Keratinocyte (primary cell): ENCODE measurements around the gene SECTM1. TPM values are rescaled to one million over a fixed set of nuclear protein-coding genes. Genes with fewer than 3 reads are reported as not detected.
"Not testable (repeated sequence)": the region's sequence is repeated elsewhere in the genome, so short reads cannot be mapped to it uniquely, and the experiment has no call there.

ENCODE experiments used
- DNase-seq: peaks from one replicate; pipeline ENCODE4 v3.0.0-alpha.2; 2011; ENCODE audit warnings: low read depth, missing footprints, low spot score
- FAIRE-seq: peaks from 2 replicates; lab custom pipeline; 2011; peaks lifted over from hg19 to GRCh38; lab: Jason Lieb, UNC
- H2AFZ ChIP-seq: 2 replicates; pipeline ENCODE4 v1.6.0; 2012; ENCODE audit warnings: low read length, control low read depth, inconsistent platforms; ENCODE audit not compliant: control insufficient read depth
- H3K27ac ChIP-seq: 2 replicates; pipeline ENCODE4 v1.5.1; 2011; ENCODE audit warnings: low read length; ENCODE audit not compliant: control insufficient read depth, insufficient read depth
- H3K27me3 ChIP-seq: 3 replicates; pipeline ENCODE4 v1.6.0; 2011; ENCODE audit warnings: low read length; ENCODE audit not compliant: control insufficient read depth, insufficient read depth; ENCODE audit errors: extremely low read depth
- H3K36me3 ChIP-seq, 2 experiments: 2 replicates in 1 of 2; 3 replicates in 1 of 2; pipeline ENCODE4 v1.5.1; 2011; ENCODE audit warnings: low read length in 2 of 2, mild to moderate bottlenecking in 1 of 2; ENCODE audit not compliant: control insufficient read depth in 2 of 2, insufficient read depth in 2 of 2; ENCODE audit errors: extremely low read depth in 1 of 2
- H3K4me1 ChIP-seq: 3 replicates; pipeline ENCODE4 v1.5.1; 2011; ENCODE audit warnings: low read length; ENCODE audit not compliant: control insufficient read depth, insufficient read depth; ENCODE audit errors: extremely low read depth
- H3K4me2 ChIP-seq: 3 replicates; pipeline ENCODE4 v1.6.0; 2011; ENCODE audit warnings: low read depth, low read length; ENCODE audit not compliant: control insufficient read depth, insufficient read depth; ENCODE audit errors: extremely low read depth
- H3K4me3 ChIP-seq, 3 experiments: fragments of 200-600 bp in 1 of 3; sonication (generic) in 1 of 3; 2 replicates in 2 of 3; 3 replicates in 1 of 3; pipeline ENCODE4 v1.5.1; 2011 to 2016; ENCODE audit warnings: low read length in 3 of 3, mild to moderate bottlenecking in 3 of 3, control low read depth in 2 of 3, inconsistent platforms in 1 of 3, low read depth in 1 of 3, mixed read lengths in 1 of 3, mixed run types in 1 of 3, moderate library complexity in 1 of 3; ENCODE audit not compliant: control insufficient read depth in 2 of 3, insufficient read depth in 2 of 3; ENCODE audit errors: extremely low read depth in 1 of 3
- H3K79me2 ChIP-seq: 2 replicates; pipeline ENCODE4 v1.6.0; 2012; ENCODE audit warnings: low read length; ENCODE audit not compliant: control insufficient read depth, insufficient read depth
- H3K9ac ChIP-seq: 3 replicates; pipeline ENCODE4 v1.6.0; 2011; ENCODE audit warnings: low read length; ENCODE audit not compliant: control insufficient read depth, insufficient read depth; ENCODE audit errors: extremely low read depth
- H3K9me1 ChIP-seq: 3 replicates; pipeline ENCODE4 v1.6.0; 2011; ENCODE audit warnings: low read length; ENCODE audit not compliant: control insufficient read depth, insufficient read depth; ENCODE audit errors: extremely low read depth
- H3K9me3 ChIP-seq: 2 replicates; pipeline ENCODE4 v1.5.1; 2012; ENCODE audit warnings: low read depth, low read length; ENCODE audit not compliant: control insufficient read depth
- H4K20me1 ChIP-seq: 3 replicates; pipeline ENCODE4 v1.6.0; 2011; ENCODE audit warnings: low read length; ENCODE audit not compliant: control insufficient read depth, insufficient read depth; ENCODE audit errors: extremely low read depth
- CTCF ChIP-seq, 3 experiments: IDR thresholded peaks in 1 of 3; conservative IDR thresholded peaks in 1 of 3; optimal IDR thresholded peaks in 1 of 3; 2 replicates in 2 of 3; 3 replicates in 1 of 3; pipeline versions ENCODE3 to v1.5.1; 2011; ENCODE audit warnings: low read length in 3 of 3, mild to moderate bottlenecking in 3 of 3, moderate library complexity in 2 of 3, control low read depth in 1 of 3, inconsistent platforms in 1 of 3; ENCODE audit not compliant: insufficient read depth in 2 of 3; ENCODE audit errors: extremely low read depth in 1 of 3
- EZH2 ChIP-seq: IDR thresholded peaks from one replicate; pipeline ENCODE4 v1.6.1; 2012; ENCODE audit warnings: inconsistent platforms, mild to moderate bottlenecking, low read length, moderate library complexity
- dilution Hi-C: fragments of 300-500 bp; cut with MboI; formaldehyde crosslinking; loops from one replicate; pipeline ENCODE4 v1.7.0; 2020; ENCODE audit warnings: low sequenced_read_pairs; ENCODE audit not compliant: extremely low pct_ligation_motif_present
- polyA plus RNA-seq, 5 experiments: library from polyadenylated mRNA; depleted of rRNA in 3 of 5; stranded (reverse) in 3 of 5; stranded (forward) in 1 of 5; unstranded in 1 of 5; fragments of >200 nt; gene quantifications; 1 replicate in 1 of 5; 2 replicates in 3 of 5; 3 replicates in 1 of 5; pipeline versions ENCODE4 v1.2.1 to v1.2.3, GENCODE V29; 2011 to 2012; ENCODE audit warnings: missing spikeins in 2 of 5, low read depth in 1 of 5, low replicate concordance in 1 of 5

The SECTM1 gene
- polyA plus RNA-seq, 1 donor (not counting 4 experiments of a cell fraction or from before 2014, with no cell fraction given), result 2.0 TPM

DNA sequence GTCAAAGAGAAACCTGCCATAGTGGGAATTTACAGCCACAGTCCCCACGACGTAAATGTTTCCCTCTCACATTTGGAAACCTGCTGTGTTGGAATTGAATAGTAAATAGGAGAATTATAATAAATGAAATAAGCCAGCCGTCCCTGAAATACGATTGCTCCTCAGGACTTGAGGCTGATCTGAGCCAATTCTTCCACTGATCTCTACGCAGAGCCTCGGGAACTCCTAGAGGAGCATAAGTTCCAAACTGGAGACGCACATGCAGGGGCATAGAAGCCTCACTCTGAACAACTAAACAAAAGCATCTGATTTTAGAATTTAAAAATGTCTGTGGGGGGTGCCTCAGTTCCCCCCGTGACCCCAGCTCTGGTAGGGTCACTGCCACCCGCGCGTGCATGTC, 15.3 kb upstream of the SECTM1 start:
- Histone ChIP-seq H4K20me1 (peaks cover 4% of the 10 kb centered on the region), H3K4me3 (no peak overlapping the region), H3K9me1 (no peaks in the 10 kb centered on the region), H3K27ac (no peak overlapping the region), H3K4me1 (no peaks in the 10 kb centered on the region), H3K27me3 (peaks cover 15% of the 10 kb centered on the region), H3K9me3 (no peaks in the 10 kb centered on the region), H3K9ac (no peak overlapping the region), H3K4me2 (no peak overlapping the region), H3K36me3 (no peaks in the 10 kb centered on the region), H2AFZ (no peak overlapping the region), H3K79me2 (no peaks in the 10 kb centered on the region)
- TF ChIP-seq EZH2 (no peak), CTCF (optimal IDR thresholded peaks at IDR 0.05 in 1 of 3, IDR thresholded peaks at IDR 0.05 in 1 of 3, conservative IDR thresholded peaks at IDR 0.05 in 1 of 3; ENCODE audit: extremely low read depth in 1 of 3, insufficient read depth in 2 of 3, low read length in 3 of 3) (no peak)
- DNase-seq (no peak), FAIRE-seq (no peak)
- dilution Hi-C loops, result loop anchor here (10.0 kb wide), 1 partner anchor 86 kb away; no protein-coding TSS in a partner anchor

DNA sequence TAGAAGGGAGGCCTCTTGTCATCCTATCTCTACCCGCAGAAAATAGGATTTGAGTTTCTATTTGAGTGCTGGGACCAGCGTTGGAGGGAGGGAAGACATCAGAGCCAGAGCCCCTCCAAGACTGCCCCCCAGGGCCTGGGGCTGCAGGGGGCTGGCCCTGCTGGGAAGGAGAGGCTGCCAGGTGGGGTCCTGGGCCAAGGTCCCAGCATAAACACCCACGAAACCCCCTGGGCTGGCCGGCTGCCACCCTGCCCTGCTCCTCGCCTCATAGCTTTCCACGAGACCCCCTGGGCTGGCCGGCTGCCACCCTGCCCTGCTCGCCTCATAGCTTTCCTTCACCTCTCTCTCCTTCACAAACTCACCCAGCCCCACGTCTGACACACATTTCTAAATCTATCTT, 14.9 kb upstream of the SECTM1 start:
- H3K4me1 ChIP-seq, result no peaks in the 10 kb centered on the region
- H3K9me1 ChIP-seq, result no peaks in the 10 kb centered on the region
- H4K20me1 ChIP-seq, result peaks cover 4% of the 10 kb centered on the region
- FAIRE-seq, result no peak
- H2AFZ ChIP-seq, result no peak overlapping the region
- TF ChIP-seq EZH2, result no peak
- TF ChIP-seq CTCF (optimal IDR thresholded peaks at IDR 0.05 in 1 of 3, IDR thresholded peaks at IDR 0.05 in 1 of 3, conservative IDR thresholded peaks at IDR 0.05 in 1 of 3; ENCODE audit: extremely low read depth in 1 of 3, insufficient read depth in 2 of 3, low read length in 3 of 3), result no peak
- H3K27ac ChIP-seq, result no peak overlapping the region
- peaks cover 15% of the 10 kb centered on the region for H3K27me3 ChIP-seq
- H3K36me3 ChIP-seq, result no peaks in the 10 kb centered on the region
- no peak overlapping the region for H3K4me2 ChIP-seq
- dilution Hi-C loops, result loop anchor here (10.0 kb wide), 1 partner anchor 86 kb away; no protein-coding TSS in a partner anchor
- no peaks in the 10 kb centered on the region for H3K79me2 ChIP-seq
- no peak overlapping the region for H3K4me3 ChIP-seq
- H3K9ac ChIP-seq, result no peak overlapping the region
- no peak for DNase-seq
- no peaks in the 10 kb centered on the region for H3K9me3 ChIP-seq

GRCh38 chr17:82347994-82348393, 14.4 kb upstream of the SECTM1 start:
- H3K27me3 ChIP-seq, result peaks cover 16% of the 10 kb centered on the region
- not testable (repeated sequence) for DNase-seq, FAIRE-seq, H3K4me2 ChIP-seq, H3K79me2 ChIP-seq, H3K36me3 ChIP-seq, H3K4me1 ChIP-seq, H3K9me3 ChIP-seq, H2AFZ ChIP-seq, H4K20me1 ChIP-seq, H3K9me1 ChIP-seq, H3K27ac ChIP-seq, H3K9ac ChIP-seq, H3K4me3 ChIP-seq
- dilution Hi-C loops, result loop anchor here (10.0 kb wide), 1 partner anchor 87 kb away; no protein-coding TSS in a partner anchor
